ENCODE measurements around the gene PHC2.

Gene PHC2

DNA sequence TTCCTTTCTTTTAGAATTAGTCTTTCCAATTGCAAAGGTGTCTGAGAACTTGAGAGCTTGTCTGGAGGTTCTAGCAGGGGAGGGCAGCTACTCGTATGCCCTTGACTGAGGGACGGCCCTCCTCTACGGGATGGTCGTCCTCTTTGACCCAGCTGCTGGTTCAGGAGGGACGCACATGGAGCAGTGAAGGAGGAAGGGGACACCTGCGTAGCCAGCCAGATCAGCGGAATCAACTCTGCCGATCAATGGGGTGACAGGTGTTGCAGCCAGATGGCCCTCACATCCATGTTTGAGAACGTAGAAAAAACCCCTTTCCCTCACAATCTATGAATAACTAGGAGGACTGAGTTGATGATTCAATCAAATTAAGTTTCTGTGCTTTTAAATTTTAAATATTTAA is 94.3 kb downstream of the PHC2 start:
- TF ChIP-seq, protein P1, sequence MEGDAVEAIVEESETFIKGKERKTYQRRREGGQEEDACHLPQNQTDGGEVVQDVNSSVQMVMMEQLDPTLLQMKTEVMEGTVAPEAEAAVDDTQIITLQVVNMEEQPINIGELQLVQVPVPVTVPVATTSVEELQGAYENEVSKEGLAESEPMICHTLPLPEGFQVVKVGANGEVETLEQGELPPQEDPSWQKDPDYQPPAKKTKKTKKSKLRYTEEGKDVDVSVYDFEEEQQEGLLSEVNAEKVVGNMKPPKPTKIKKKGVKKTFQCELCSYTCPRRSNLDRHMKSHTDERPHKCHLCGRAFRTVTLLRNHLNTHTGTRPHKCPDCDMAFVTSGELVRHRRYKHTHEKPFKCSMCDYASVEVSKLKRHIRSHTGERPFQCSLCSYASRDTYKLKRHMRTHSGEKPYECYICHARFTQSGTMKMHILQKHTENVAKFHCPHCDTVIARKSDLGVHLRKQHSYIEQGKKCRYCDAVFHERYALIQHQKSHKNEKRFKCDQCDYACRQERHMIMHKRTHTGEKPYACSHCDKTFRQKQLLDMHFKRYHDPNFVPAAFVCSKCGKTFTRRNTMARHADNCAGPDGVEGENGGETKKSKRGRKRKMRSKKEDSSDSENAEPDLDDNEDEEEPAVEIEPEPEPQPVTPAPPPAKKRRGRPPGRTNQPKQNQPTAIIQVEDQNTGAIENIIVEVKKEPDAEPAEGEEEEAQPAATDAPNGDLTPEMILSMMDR (conservative IDR thresholded peaks at IDR 0.05; ENCODE audit: control insufficient read depth, insufficient read depth, low read depth, low read length): no peak
- DNase-seq (ENCODE audit: low read depth): no peak
- no peak overlapping the region for H3K4me3 ChIP-seq (ENCODE audit: control insufficient read depth, low read depth, low read length)

DNA sequence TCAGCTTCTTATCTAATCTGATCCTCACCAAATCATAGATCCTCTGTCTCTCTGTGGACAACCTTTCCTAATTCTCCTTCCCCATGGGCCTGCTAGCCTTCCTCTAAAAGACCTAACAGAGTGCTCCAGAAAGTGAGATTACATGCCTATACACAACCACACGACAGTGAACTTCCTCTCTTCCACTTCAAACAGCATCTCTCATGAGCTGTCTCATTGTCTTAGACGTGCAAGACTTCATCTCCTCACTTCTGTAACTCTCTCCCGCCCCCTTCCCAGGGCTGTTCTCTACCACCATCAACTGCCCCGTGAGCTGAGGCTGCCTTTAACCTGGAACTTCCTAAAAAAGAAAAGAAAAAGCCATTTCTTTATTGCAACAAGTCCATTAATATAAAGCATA is 95.9 kb downstream of the PHC2 start:
- no peak for DNase-seq (ENCODE audit: low read depth)
- TF ChIP-seq, protein P1 (conservative IDR thresholded peaks at IDR 0.05; ENCODE audit: control insufficient read depth, insufficient read depth, low read depth, low read length): no peak
- H3K4me3 ChIP-seq (ENCODE audit: control insufficient read depth, low read depth, low read length): no peak overlapping the region

DNA sequence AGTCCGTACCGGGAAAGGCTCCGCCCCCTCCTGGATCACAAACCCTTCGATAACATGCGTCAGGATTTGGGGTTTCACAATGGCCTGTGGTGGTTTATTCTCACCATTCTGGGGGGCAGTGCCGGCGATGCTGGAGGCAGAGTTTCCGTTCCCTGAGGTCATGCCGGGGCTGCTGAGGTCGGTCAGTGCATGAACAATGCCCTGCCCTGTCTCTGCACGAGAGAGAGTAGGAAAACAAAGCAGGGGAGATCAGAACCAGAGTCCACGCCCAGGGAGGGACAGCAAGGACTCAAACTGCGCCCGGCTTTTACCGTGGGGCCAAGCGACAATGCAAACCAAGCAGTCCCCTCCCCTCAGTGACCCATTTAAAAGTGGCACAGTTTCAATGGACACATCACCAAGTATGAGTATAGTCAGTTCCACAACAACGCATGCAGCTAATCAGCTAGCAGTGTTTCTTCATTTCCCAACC is 96.8 kb downstream of the PHC2 start:
- TF ChIP-seq, protein P1 (conservative IDR thresholded peaks at IDR 0.05; ENCODE audit: control insufficient read depth, insufficient read depth, low read depth, low read length): no peak
- DNase-seq (ENCODE audit: low read depth): peak; percentile 94
- H3K4me3 ChIP-seq (ENCODE audit: control insufficient read depth, low read depth, low read length): no peak overlapping the region

DNA sequence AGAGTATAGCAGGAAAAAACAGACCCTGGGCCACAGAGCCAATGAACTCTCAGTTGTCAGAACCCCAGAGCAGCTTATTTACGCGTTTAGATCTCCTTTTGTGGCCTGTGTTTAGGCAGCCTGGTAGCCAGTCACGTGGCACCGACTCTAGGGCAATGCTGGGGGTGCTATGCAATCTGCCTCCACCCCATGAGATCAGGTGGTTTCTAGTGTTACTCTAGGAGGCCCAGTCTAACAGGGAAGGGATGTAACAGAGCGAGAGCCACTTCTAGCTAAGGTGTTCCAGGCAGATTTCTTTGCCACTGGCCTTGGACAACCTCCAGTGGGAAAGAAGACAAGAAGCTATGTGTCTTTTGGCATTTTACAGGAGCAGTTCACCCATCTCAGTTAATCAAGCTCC is 98.0 kb downstream of the PHC2 start:
- TF ChIP-seq, protein P1 (conservative IDR thresholded peaks at IDR 0.05; ENCODE audit: control insufficient read depth, insufficient read depth, low read depth, low read length): no peak
- H3K4me3 ChIP-seq (ENCODE audit: control insufficient read depth, low read depth, low read length): no peak overlapping the region
- DNase-seq (ENCODE audit: low read depth): no peak

DNA sequence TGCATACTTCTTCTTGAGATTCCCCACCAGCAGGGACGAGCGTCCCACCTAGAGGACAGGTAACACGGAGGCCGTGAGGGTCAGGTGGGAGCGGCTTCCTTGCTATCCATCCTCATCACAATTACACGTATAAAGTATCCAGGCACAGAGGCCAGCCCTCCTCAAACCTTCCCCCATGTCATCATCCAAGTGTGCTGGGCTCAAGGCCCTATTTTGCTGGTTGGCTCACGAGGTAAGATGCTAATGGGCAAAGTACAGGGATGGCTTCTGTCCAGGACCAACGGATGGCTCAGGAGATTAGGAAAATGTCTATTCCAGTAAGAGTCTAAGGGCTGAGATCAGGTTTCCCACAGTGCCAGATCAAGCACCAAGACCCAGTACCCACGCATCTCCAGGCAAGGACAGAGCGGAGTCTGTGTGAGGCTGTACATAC is 98.5 kb downstream of the PHC2 start:
- H3K4me3 ChIP-seq (ENCODE audit: control insufficient read depth, low read depth, low read length): no peak overlapping the region
- peak; percentile 77 for DNase-seq (ENCODE audit: low read depth)
- TF ChIP-seq, protein P1 (conservative IDR thresholded peaks at IDR 0.05; ENCODE audit: control insufficient read depth, insufficient read depth, low read depth, low read length): no peak

DNA sequence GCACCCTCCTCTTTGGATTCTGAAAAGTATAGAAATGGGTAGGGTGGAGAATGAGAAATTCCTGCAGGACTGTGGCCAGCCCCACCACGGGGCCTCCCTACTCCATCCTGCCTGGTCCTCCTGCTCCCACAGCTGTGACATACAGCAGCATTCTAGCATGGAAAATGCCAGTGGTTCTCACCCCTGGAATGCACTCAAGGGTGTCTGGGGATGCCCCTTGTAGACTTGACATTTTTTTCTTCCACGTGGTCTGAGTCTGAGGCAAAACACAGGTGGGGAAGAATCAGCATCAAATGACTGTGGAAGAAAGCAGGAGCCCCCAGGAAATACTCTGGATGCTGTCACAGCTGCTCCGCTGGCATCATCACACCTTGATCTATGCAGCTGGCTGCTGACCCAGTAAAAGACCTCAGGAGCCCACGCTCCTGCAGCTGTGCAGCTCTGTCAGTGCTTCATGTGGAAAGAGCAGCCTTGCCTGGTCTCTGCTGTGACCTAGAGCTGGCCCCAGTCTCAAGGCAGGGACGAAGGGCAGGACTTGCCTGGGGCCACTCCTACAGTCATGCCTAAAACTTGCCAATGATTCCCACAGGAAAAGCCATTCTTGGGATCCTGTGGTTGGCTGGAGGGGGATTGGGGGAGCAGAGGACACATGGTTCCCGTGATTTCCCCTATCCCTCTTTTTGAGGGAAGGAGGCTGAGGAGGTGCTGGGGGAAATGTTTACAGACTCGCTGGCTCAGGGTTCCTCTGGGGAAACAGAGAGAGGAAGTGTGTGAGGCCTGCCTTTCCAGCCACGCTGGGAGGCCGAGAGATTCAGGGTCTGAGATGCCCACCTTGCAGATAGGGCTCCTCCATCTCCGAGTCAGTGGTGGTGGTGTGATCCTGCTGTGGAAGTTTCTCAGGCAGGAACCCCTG is 99.2 kb downstream of the PHC2 start:
- DNase-seq (ENCODE audit: low read depth): peak; percentile 48
- TF ChIP-seq, protein P1 (conservative IDR thresholded peaks at IDR 0.05; ENCODE audit: control insufficient read depth, insufficient read depth, low read depth, low read length): no peak
- no peak overlapping the region for H3K4me3 ChIP-seq (ENCODE audit: control insufficient read depth, low read depth, low read length)

Data from fibroblast of mammary gland (primary cell).